ENCODE results near the gene DYNLRB2.

DYNLRB2 gene

DNA sequence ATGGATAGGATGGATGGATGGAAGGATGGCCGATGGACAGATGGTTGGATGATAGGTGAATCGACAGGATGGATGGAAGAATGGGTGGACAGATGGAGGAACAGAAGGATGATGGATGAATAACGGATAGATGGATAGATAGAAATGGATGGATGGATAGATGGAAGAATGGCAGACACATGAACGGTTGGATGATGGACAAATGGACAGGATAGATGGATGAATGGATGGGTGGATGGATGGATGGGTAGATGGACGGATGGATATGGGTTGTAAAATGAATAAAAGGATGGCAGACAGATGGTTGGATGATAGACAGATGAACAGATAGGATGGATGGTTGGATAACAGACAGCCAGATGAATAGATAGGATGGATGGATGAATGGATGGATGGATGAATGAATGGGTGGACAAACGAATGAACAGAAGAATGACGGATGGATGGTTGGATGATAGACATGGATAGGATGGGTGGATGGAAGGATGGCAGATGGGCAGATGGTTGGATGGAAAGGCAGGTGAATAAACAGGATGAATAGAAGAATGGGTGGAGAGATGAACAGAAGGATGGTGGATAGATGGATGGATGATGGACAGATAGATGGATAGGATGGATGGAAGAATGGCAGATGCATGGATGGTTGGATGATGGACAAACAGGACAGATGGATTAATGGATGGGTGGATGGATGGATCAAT, 55.9 kb downstream of the DYNLRB2 start:
- no peak for DNase-seq

DNA sequence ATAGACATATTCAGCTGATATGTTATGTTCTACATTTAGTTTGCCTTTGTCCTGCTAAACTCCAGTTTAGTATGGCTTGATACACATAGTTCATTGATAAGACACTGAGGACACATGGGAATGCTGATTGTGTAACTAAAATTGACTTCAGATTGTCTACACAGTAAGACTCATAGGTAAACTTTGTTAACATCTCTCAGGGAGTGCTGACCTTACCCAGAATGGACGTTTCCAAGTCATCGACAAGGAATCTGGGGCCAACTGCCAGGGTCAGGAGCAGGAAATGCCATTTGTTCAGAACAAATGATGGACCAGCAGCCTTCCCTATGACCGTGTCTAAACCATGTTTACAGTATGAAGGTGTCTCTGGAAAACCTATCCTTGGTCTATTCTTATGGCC, 58.7 kb downstream of the DYNLRB2 start:
- no peak for DNase-seq
